Measurements from ENCODE around the gene LCA5L.
A peak's percentile ranks its signal among the peaks of the same experiment; 100 is the strongest.
"Not testable (repeated sequence)": the region's sequence is repeated elsewhere in the genome, so short reads cannot be mapped to it uniquely, and the experiment has no call there.

LCA5L gene

GRCh38 chr21:39386899-39387298, 58.7 kb downstream of the LCA5L start:
- Histone ChIP-seq H3K27ac (peak overlapping the region; percentile 81; the same call in 1 of the 2 replicates), H3K36me3 (ENCODE audit: insufficient read depth, low read length) (peaks cover 4% of the 10 kb centered on the region; the same call in 1 of the 2 replicates), H3K9me3 (ENCODE audit: low read depth, low read length) (no peaks in the 10 kb centered on the region), H3K4me3 (peak overlapping the region; percentile 93), H3K9ac (ENCODE audit: insufficient read length) (peak overlapping the region; percentile 68)
- no peak for DNase-seq (ENCODE audit: low read depth, low spot score)
- TF ChIP-seq EZH2 (IDR thresholded peaks at IDR 0.05) (no peak), POLR2AphosphoS5 (IDR thresholded peaks at IDR 0.05; ENCODE audit: borderline replicate concordance, low read depth, low read length) (no peak), FOXP2 (optimal IDR thresholded peaks at IDR 0.05; ENCODE audit: control extremely low read depth, extremely low read length, insufficient read depth) (no peak)

DNA sequence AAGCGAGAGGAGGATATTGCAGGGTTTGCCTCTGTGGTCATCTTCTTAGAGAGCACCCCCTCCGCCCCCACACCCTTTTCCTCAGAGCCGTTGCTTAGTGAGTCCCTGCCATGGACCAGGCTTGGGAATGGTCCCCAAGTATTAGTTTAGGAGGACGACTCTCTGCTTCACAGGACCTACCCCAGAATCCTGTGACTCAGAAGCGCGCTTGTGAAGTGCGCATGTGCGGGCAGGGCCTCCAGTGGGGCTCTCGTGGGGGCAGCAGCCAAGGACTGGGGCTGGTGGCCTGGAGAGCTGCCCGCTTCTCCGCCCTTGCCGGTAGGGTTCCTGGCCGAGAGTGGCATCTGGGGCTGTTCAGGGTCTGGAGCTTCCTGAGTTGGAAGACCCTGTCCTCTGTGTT, 59.4 kb downstream of the LCA5L start:
- Histone ChIP-seq H3K4me3 (no peak overlapping the region), H3K27ac (no peak overlapping the region), H3K9ac (ENCODE audit: insufficient read length) (no peak overlapping the region), H3K9me3 (ENCODE audit: low read depth, low read length) (no peaks in the 10 kb centered on the region), H3K36me3 (ENCODE audit: insufficient read depth, low read length) (no peaks in the 10 kb centered on the region; the same call in 1 of the 2 replicates)
- TF ChIP-seq POLR2AphosphoS5 (IDR thresholded peaks at IDR 0.05; ENCODE audit: borderline replicate concordance, low read depth, low read length) = no peak
- TF ChIP-seq EZH2 (IDR thresholded peaks at IDR 0.05) = no peak
- no peak for TF ChIP-seq FOXP2 (optimal IDR thresholded peaks at IDR 0.05; ENCODE audit: control extremely low read depth, extremely low read length, insufficient read depth)
- no peak for DNase-seq (ENCODE audit: low read depth, low spot score)

DNA sequence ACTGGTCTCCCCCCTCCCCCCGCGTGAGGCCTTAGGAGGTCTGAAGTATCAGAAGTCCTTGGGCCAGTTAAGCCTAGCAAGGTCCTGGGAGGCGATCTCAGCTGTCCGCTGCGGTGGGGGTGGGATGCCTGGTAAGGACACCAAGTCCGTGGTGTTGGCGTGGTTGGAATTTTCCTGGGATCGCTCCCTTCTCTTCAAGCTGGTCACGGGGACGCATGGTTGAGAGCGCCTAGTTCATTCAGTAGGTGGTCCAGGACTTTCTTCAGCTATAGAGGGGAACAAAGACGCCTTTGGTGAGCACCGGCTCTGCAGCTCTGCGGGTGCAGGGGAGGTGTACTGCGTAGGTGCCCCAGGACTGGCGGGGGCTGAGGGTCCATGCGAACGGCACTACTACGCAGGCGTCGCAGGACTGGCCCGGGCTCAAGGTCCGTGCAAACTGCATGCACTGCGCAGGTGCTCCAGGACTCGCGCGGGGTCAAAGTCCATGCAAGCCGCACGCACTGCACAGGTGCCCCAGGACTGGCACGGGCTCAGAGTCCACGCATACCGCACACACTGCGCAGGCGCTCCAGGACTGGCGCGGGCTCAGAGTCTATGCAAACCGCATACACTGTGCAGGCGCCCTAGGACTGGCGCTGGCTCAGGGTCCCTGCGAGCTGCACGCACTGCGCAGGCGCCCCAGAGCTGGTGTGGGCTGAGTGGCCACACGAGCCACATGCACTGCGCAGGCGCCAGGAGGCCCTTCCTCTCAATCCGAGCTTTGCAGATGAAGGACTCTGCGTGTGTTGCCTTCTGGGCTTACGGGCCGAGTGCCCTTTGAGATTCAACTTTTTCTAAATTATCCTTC, 60.1 kb downstream of the LCA5L start:
- H3K9ac ChIP-seq (ENCODE audit: insufficient read length) = no peak overlapping the region
- no peaks in the 10 kb centered on the region; the same call in 1 of the 2 replicates for H3K36me3 ChIP-seq (ENCODE audit: insufficient read depth, low read length)
- DNase-seq (ENCODE audit: low read depth, low spot score) = no peak
- TF ChIP-seq FOXP2 (optimal IDR thresholded peaks at IDR 0.05; ENCODE audit: control extremely low read depth, extremely low read length, insufficient read depth) (no peak), EZH2 (IDR thresholded peaks at IDR 0.05) (no peak), POLR2AphosphoS5 (IDR thresholded peaks at IDR 0.05; ENCODE audit: borderline replicate concordance, low read depth, low read length) (no peak)
- no peak overlapping the region for H3K4me3 ChIP-seq
- H3K9me3 ChIP-seq (ENCODE audit: low read depth, low read length) = no peaks in the 10 kb centered on the region
- no peak overlapping the region for H3K27ac ChIP-seq

DNA sequence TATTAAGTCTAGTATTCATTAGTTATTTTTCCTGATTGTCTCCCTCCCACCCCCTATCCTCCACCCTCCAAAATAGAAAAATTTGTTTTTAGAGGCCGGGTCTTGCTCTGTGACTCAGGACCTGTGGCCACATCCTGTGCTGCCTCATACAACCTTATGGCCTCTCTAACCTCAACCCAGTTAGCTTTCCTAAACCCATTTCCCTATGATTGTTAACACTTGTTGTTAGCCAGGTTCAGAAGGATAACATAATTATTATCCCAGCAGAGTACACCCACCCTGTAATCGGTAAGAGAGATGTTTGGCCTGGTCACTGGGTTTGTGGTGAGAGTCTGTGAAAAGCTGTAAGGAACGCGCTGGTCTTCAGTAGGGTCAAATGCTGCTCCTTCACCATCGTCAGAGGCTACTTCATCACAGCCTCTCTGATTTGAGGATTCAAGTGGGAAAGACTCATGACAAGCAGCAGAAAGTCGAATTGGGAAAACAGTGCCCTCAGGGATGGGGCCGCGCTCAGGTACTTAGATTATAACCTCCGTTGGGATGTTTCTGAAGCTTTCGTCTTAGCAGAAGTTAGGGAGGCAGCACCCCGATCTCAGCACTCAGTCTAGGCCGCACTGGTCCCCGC, 60.8 kb downstream of the LCA5L start:
- H3K9me3 ChIP-seq (ENCODE audit: low read depth, low read length) = no peaks in the 10 kb centered on the region
- TF ChIP-seq FOXP2 (optimal IDR thresholded peaks at IDR 0.05; ENCODE audit: control extremely low read depth, extremely low read length, insufficient read depth) = no peak
- no peak for TF ChIP-seq EZH2 (IDR thresholded peaks at IDR 0.05)
- TF ChIP-seq POLR2AphosphoS5 (IDR thresholded peaks at IDR 0.05; ENCODE audit: borderline replicate concordance, low read depth, low read length) = no peak
- H3K4me3 ChIP-seq = no peak overlapping the region
- no peak overlapping the region for H3K9ac ChIP-seq (ENCODE audit: insufficient read length)
- H3K27ac ChIP-seq = no peak overlapping the region
- DNase-seq (ENCODE audit: low read depth, low spot score) = no peak
- no peaks in the 10 kb centered on the region for H3K36me3 ChIP-seq (ENCODE audit: insufficient read depth, low read length)

- DNase-seq (ENCODE audit: low read depth, low spot score); H3K4me3 ChIP-seq; H3K9ac ChIP-seq (ENCODE audit: insufficient read length); H3K36me3 ChIP-seq (ENCODE audit: insufficient read depth, low read length); H3K27ac ChIP-seq; H3K9me3 ChIP-seq (ENCODE audit: low read depth, low read length): not testable (repeated sequence)
These were observed 63.5 kb downstream of the LCA5L start for GRCh38 chr21:39382096-39382495.

DNA sequence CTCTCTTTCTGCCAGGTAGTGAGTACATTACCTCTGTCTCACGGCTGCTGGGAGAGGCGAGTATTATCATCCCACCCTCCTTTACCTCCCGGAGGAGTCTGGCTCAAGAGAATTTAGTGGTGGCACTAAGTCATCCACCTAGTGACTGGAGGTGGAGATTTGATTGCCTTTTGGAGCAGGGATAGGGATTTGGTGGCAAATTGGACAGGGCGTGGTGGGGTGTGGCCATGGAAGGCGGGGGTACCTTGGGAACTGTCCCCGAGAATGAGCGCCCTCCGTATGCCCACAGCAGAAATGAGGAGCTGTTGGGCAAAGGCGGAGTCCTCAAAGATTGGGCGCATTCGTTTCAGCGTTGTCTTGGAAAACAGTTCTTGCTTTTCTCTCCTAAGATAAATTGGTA, 64.6 kb downstream of the LCA5L start:
- TF ChIP-seq FOXP2 (optimal IDR thresholded peaks at IDR 0.05; ENCODE audit: control extremely low read depth, extremely low read length, insufficient read depth) = no peak
- no peak for TF ChIP-seq POLR2AphosphoS5 (IDR thresholded peaks at IDR 0.05; ENCODE audit: borderline replicate concordance, low read depth, low read length)
- no peak for TF ChIP-seq EZH2 (IDR thresholded peaks at IDR 0.05)
- H3K9me3 ChIP-seq (ENCODE audit: low read depth, low read length) = no peaks in the 10 kb centered on the region
- peak overlapping the region; percentile 89 for H3K4me3 ChIP-seq
- no peak overlapping the region for H3K27ac ChIP-seq
- H3K9ac ChIP-seq (ENCODE audit: insufficient read length) = peak overlapping the region; percentile 76
- DNase-seq (ENCODE audit: low read depth, low spot score) = no peak
- no peaks in the 10 kb centered on the region for H3K36me3 ChIP-seq (ENCODE audit: insufficient read depth, low read length)

- Histone ChIP-seq H3K36me3 (ENCODE audit: insufficient read depth, low read length) (no peaks in the 10 kb centered on the region), H3K4me3 (peak overlapping the region; percentile 89), H3K9me3 (ENCODE audit: low read depth, low read length) (no peaks in the 10 kb centered on the region), H3K27ac (no peak overlapping the region), H3K9ac (ENCODE audit: insufficient read length) (peak overlapping the region; percentile 76)
- TF ChIP-seq POLR2AphosphoS5 (IDR thresholded peaks at IDR 0.05; ENCODE audit: borderline replicate concordance, low read depth, low read length) (peak; percentile 83), FOXP2 (optimal IDR thresholded peaks at IDR 0.05; ENCODE audit: control extremely low read depth, extremely low read length, insufficient read depth) (no peak)
- no peak for DNase-seq (ENCODE audit: low read depth, low spot score)
These were observed 65.3 kb downstream of the LCA5L start for GRCh38 chr21:39379986-39380891.

DNA sequence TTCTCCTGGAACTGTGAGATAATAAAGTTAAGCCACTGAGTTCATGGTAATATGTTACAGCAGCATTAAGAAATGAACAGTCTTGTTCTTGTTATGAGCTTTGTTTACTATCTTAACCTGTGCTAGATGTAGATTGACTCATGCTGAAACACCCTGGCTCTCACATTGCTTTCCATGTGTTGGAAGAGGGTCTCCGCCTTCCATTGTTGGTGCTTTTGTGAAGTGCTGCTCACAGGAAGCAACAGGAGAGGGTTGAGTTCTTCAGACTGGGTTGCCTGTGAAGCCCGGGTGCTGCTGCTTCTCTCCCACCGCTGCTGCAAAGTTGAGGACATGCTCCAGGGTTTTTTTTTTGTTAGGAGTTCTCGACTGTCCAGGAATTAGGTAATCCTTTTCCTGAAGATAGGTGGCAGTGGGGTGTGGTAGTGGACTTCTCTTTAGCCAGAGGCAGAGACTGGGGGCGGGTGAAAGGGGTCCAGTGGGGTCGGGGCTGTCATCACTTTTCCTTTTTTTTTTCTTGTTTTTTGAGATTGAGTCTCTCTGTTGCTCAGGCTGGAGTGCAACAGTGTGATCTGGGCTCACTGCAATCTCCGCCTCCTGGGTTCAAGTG, 68.0 kb downstream of the LCA5L start:
- H3K27ac ChIP-seq = no peak overlapping the region
- H3K4me3 ChIP-seq = no peak overlapping the region
- no peak for TF ChIP-seq POLR2AphosphoS5 (IDR thresholded peaks at IDR 0.05; ENCODE audit: borderline replicate concordance, low read depth, low read length)
- no peak for TF ChIP-seq FOXP2 (optimal IDR thresholded peaks at IDR 0.05; ENCODE audit: control extremely low read depth, extremely low read length, insufficient read depth)
- TF ChIP-seq EZH2 (IDR thresholded peaks at IDR 0.05) = no peak
- H3K36me3 ChIP-seq (ENCODE audit: insufficient read depth, low read length) = no peaks in the 10 kb centered on the region
- DNase-seq (ENCODE audit: low read depth, low spot score) = no peak
- no peaks in the 10 kb centered on the region for H3K9me3 ChIP-seq (ENCODE audit: low read depth, low read length)
- no peak overlapping the region for H3K9ac ChIP-seq (ENCODE audit: insufficient read length)
